ENCODE results near the gene DES.
A peak's percentile ranks its signal among the peaks of the same experiment; 100 is the strongest.

Gene DES

GRCh38 chr2:219472629-219473187 is 54.5 kb downstream of the DES start:
- DNase-seq (ENCODE audit: low spot score), result no peak

- no peak for DNase-seq (ENCODE audit: low spot score)
These were observed 55.3 kb downstream of the DES start for GRCh38 chr2:219473511-219473910.

- no peak for DNase-seq (ENCODE audit: low spot score)
These were observed 56.3 kb downstream of the DES start for GRCh38 chr2:219474285-219475060.

- DNase-seq (ENCODE audit: low spot score), result no peak
These were observed 57.1 kb downstream of the DES start for GRCh38 chr2:219475278-219475677.

DNA sequence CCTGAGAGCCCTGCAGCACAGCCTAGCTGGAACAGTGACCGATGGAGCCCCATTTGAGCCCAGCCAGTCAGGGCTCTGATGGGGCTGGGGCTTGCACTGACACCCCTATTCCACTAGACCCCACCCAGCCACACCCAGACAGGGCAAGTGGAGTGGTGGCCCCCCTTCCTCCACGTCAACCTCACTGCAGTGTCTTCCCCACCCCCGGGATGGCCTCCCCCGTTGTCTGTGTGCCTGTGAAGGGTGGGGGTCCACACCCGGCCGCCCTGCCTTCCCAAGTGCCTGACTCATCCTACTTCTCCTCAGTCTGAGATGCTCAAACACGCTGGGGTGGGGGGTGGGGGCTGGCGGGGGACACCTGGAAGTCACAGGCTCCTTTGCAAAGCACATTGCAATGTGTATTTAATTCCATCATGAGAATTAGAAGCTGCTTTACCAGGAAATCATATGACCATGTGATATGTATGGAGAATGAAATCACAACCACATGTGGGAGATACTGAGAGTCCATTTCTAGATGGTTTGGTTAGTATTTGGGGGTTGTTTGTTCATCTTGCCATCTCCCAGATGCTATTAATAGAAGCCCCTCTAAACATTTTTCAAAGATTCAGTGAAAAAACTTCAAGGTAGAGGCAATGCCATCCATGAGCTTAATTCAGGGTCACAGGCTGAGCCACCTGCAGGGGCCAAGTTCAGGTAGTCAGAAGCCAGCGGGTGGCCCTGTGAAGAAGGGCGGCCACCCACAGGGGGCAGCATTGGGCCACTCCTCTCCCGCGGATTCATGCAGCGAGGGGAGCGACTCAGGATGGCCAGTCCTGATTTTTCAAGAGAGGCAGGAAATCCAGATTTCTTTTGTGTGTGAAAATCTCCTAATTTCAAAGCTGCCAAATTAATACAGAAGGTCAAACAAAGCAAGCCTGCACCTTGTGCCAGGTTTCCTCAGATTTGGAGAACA is 57.8 kb downstream of the DES start:
- peak; percentile 85 for DNase-seq (ENCODE audit: low spot score)

All from AG20443 (cell line).